OCI-LY7 (cell line): ENCODE measurements around the gene KIAA0930.

ENCODE experiments used
- CTCF ChIP-seq: fragments of 200-600 bp; sonication (generic); conservative IDR thresholded peaks from 2 replicates; pipeline ENCODE4 v1.5.1; 2014; ENCODE audit warnings: mild to moderate bottlenecking, antibody characterized with exemption, low read length, moderate library complexity, mixed read lengths
- EZH2phosphoT487 ChIP-seq: fragments of 200-600 bp; sonication (generic); IDR thresholded peaks from 2 replicates; pipeline ENCODE4 v1.6.1; 2018; ENCODE audit warnings: low read depth, borderline replicate concordance, mild to moderate bottlenecking, mixed run types, antibody characterized with exemption, low read length, moderate library complexity, mixed read lengths

- TF ChIP-seq CTCF = no peak
- no peak for TF ChIP-seq EZH2phosphoT487
Measured at GRCh38 chr22:45181240-45181639, 59.5 kb downstream of the KIAA0930 start.
